Neural crest cell (in vitro differentiated cells): ENCODE data around the gene NDUFB3. TPM values are rescaled to one million over a fixed set of nuclear protein-coding genes. Genes with fewer than 3 reads are reported as not detected.
"Not testable (repeated sequence)": the region's sequence is repeated elsewhere in the genome, so short reads cannot be mapped to it uniquely, and the experiment has no call there.

ENCODE experiments used
- DNase-seq: peaks from one replicate; pipeline ENCODE4 v3.0.0; 2021; ENCODE audit warnings: low read depth, mixed read lengths, low spot score
- H3K27ac Mint-ChIP-seq: one replicate; pipeline ENCODE4 v1.8.0; 2021; ENCODE audit warnings: mild to moderate bottlenecking, mixed read lengths; ENCODE audit not compliant: unreplicated experiment
- H3K27me3 Mint-ChIP-seq: 2 replicates; pipeline ENCODE4 v1.8.0; 2021; ENCODE audit warnings: low read depth, mild to moderate bottlenecking, mixed read lengths
- H3K36me3 Mint-ChIP-seq: 2 replicates; pipeline ENCODE4 v1.8.0; 2021; ENCODE audit warnings: low read depth, mild to moderate bottlenecking, mixed read lengths
- H3K4me1 Mint-ChIP-seq: 2 replicates; pipeline ENCODE4 v1.8.0; 2021; ENCODE audit warnings: mixed read lengths
- H3K4me3 Mint-ChIP-seq: one replicate; pipeline ENCODE4 v1.8.0; 2021; ENCODE audit warnings: mild to moderate bottlenecking, mixed read lengths
- H3K9me3 Mint-ChIP-seq: 2 replicates; pipeline ENCODE4 v1.8.0; 2021; ENCODE audit warnings: mixed read lengths
- CTCF ChIP-seq: fragments of 200-600 bp; sonication (generic); conservative IDR thresholded peaks from 2 replicates; pipeline ENCODE4 v1.5.0; 2021; ENCODE audit warnings: antibody characterized with exemption, mild to moderate bottlenecking
- long read RNA-seq: library from polyadenylated mRNA; unstranded; transcript quantifications from one replicate; pipeline ENCODE4 v2.0.0, GENCODE V29; 2020
- total RNA-seq: library from RNA; stranded (reverse); gene quantifications from 2 replicates; pipeline ENCODE4 v1.2.1, GENCODE V29; 2021

Gene NDUFB3
- 87.1 and 93.5 TPM in 2 replicates for total RNA-seq
- long read RNA-seq, transcript NDUFB3-201 (3 exons, 755 nt): major isoform, 14 of 15 reads
- long read RNA-seq, partial matches to known transcripts: 0 of 15 reads
- long read RNA-seq, other reads (novel, unspliced or antisense): 1 of 15 reads

- Mint-ChIP-seq H3K27ac (peak within 1 kb of the TSS; percentile 99), H3K4me1 (peaks cover 36% of the 10 kb centered on the region), H3K4me3 (peak within 1 kb of the TSS; percentile 97), H3K36me3 (no peaks in the 10 kb centered on the region), H3K27me3 (no peaks in the 10 kb centered on the region), H3K9me3 (no peaks in the 10 kb centered on the region)
- TF ChIP-seq CTCF: peak; percentile 43
- peak; percentile 86 for DNase-seq
These were observed at the start of gene NDUFB3, which contains the start of gene HYCC2 for GRCh38 chr2:201071479-201072200. NDUFB3 (plus strand) TSS chr2:201072001; CDS start chr2:201078883, 6,882 bp downstream. HYCC2 (minus strand) TSS chr2:201071671; CDS start chr2:201024009, 47,662 bp downstream.

GRCh38 chr2:201024518-201024917 lies 47.3 kb upstream of the NDUFB3 start:
- H3K27me3 Mint-ChIP-seq: no peaks in the 10 kb centered on the region
- DNase-seq: no peak
- peaks cover 5% of the 10 kb centered on the region for H3K9me3 Mint-ChIP-seq
- H3K4me1 Mint-ChIP-seq: no peaks in the 10 kb centered on the region
- no peak overlapping the region for H3K4me3 Mint-ChIP-seq
- peaks cover 18% of the 10 kb centered on the region for H3K36me3 Mint-ChIP-seq
- TF ChIP-seq CTCF: no peak
- no peak overlapping the region for H3K27ac Mint-ChIP-seq

- H3K4me1 Mint-ChIP-seq, DNase-seq, H3K4me3 Mint-ChIP-seq: not testable (repeated sequence)
These were observed 37.4 kb upstream of the NDUFB3 start for GRCh38 chr2:201034355-201034754.

GRCh38 chr2:201038361-201038760 lies 33.4 kb upstream of the NDUFB3 start:
- not testable (repeated sequence) for H3K4me3 Mint-ChIP-seq, H3K4me1 Mint-ChIP-seq, H3K9me3 Mint-ChIP-seq, DNase-seq, H3K27ac Mint-ChIP-seq, H3K27me3 Mint-ChIP-seq
- H3K36me3 Mint-ChIP-seq: peaks cover 36% of the 10 kb centered on the region

More at GRCh38 chr2:201034355-201034754, 37.4 kb upstream of the NDUFB3 start:
- H3K27me3 Mint-ChIP-seq, H3K27ac Mint-ChIP-seq, H3K9me3 Mint-ChIP-seq: not testable (repeated sequence)
- H3K36me3 Mint-ChIP-seq: peaks cover 34% of the 10 kb centered on the region

GRCh38 chr2:201038855-201039254 lies 32.9 kb upstream of the NDUFB3 start:
- TF ChIP-seq CTCF: no peak
- Mint-ChIP-seq H3K36me3 (peaks cover 36% of the 10 kb centered on the region), H3K27me3 (no peaks in the 10 kb centered on the region), H3K4me1 (no peaks in the 10 kb centered on the region), H3K4me3 (no peak overlapping the region), H3K27ac (no peak overlapping the region), H3K9me3 (peaks cover 3% of the 10 kb centered on the region)
- DNase-seq: no peak

GRCh38 chr2:201040867-201041628 lies 30.8 kb upstream of the NDUFB3 start:
- Mint-ChIP-seq H3K27ac (no peak overlapping the region), H3K27me3 (no peaks in the 10 kb centered on the region), H3K4me3 (no peak overlapping the region), H3K4me1 (no peaks in the 10 kb centered on the region), H3K36me3 (peaks cover 26% of the 10 kb centered on the region), H3K9me3 (peaks cover 3% of the 10 kb centered on the region)
- no peak for DNase-seq
- no peak for TF ChIP-seq CTCF

GRCh38 chr2:201042451-201042850 lies 29.4 kb upstream of the NDUFB3 start:
- peaks cover 27% of the 10 kb centered on the region for H3K36me3 Mint-ChIP-seq
- not testable (repeated sequence) for H3K27me3 Mint-ChIP-seq, H3K9me3 Mint-ChIP-seq, H3K27ac Mint-ChIP-seq, H3K4me1 Mint-ChIP-seq, H3K4me3 Mint-ChIP-seq, DNase-seq

GRCh38 chr2:201043050-201043449 lies 28.8 kb upstream of the NDUFB3 start:
- H3K4me3 Mint-ChIP-seq, H3K27me3 Mint-ChIP-seq, H3K4me1 Mint-ChIP-seq, H3K9me3 Mint-ChIP-seq, H3K27ac Mint-ChIP-seq, DNase-seq: not testable (repeated sequence)
- peaks cover 26% of the 10 kb centered on the region for H3K36me3 Mint-ChIP-seq
